ENCODE results near the gene C2orf92. TPM values are rescaled to one million over a fixed set of nuclear protein-coding genes. Genes with fewer than 3 reads are reported as not detected.

Gene C2orf92
- total RNA-seq, 1 donor = 2.5 TPM

GRCh38 chr2:97673915-97674283 is 4.4 kb downstream of the C2orf92 start:
- H2AFZ ChIP-seq (ENCODE audit: low read length) = no peak overlapping the region
- H3K79me2 ChIP-seq (ENCODE audit: insufficient read depth, low read length) = no peaks in the 10 kb centered on the region
- no peaks in the 10 kb centered on the region for H3K4me1 ChIP-seq (ENCODE audit: insufficient read depth, low read length)
- no peaks in the 10 kb centered on the region for H3K9me3 ChIP-seq (ENCODE audit: low read depth, low read length)
- TF ChIP-seq, protein P1, sequence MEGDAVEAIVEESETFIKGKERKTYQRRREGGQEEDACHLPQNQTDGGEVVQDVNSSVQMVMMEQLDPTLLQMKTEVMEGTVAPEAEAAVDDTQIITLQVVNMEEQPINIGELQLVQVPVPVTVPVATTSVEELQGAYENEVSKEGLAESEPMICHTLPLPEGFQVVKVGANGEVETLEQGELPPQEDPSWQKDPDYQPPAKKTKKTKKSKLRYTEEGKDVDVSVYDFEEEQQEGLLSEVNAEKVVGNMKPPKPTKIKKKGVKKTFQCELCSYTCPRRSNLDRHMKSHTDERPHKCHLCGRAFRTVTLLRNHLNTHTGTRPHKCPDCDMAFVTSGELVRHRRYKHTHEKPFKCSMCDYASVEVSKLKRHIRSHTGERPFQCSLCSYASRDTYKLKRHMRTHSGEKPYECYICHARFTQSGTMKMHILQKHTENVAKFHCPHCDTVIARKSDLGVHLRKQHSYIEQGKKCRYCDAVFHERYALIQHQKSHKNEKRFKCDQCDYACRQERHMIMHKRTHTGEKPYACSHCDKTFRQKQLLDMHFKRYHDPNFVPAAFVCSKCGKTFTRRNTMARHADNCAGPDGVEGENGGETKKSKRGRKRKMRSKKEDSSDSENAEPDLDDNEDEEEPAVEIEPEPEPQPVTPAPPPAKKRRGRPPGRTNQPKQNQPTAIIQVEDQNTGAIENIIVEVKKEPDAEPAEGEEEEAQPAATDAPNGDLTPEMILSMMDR (IDR thresholded peaks at IDR 0.05; ENCODE audit: extremely low read depth, low read depth, low read length) = no peak
- H4K20me1 ChIP-seq (ENCODE audit: insufficient read depth, low read length) = no peaks in the 10 kb centered on the region
- no peaks in the 10 kb centered on the region for H3K27me3 ChIP-seq (ENCODE audit: insufficient read depth, low read length)
- no peak overlapping the region for H3K27ac ChIP-seq (ENCODE audit: low read depth, low read length)
- no peak overlapping the region for H3K4me3 ChIP-seq (ENCODE audit: insufficient read depth, low read length)
- H3K4me2 ChIP-seq (ENCODE audit: insufficient read depth, low read length) = no peak overlapping the region
- no peak for DNase-seq (ENCODE audit: insufficient read length, low spot score, missing footprints)
- no peaks in the 10 kb centered on the region for H3K36me3 ChIP-seq (ENCODE audit: insufficient read depth, low read length)

DNA sequence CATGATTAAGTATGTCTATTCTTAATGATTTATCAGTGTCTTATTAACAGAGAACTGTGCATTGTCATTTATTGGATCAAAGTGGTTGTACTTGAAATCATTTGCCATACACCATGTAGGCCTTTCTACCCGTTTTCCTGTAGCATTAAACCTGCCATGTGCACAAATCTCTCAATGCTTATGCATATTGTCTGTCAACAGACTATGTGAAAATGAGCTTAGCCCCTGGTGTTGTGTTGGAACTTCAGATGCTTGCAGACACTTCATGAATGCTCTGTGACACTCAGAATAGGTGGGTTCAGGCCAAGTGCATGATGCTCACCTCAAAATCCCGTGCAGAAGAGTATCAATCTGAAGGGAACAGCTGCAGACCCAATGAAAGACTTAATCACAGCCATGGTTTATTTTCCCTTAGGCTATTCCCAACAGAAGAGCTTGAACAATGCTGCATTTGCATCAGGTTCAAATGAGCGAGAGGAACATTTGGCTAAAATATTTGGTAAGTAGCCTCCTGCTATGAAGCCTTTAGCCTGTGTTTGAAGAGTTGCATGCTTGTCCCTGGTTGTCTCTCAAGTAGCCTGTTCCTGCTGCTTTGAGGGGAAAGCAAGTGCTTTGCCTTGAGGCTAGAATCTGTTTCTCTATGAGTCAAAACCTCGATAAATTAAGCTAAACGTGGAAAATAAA is 6.1 kb downstream of the C2orf92 start:
- no peaks in the 10 kb centered on the region for H3K36me3 ChIP-seq (ENCODE audit: insufficient read depth, low read length)
- no peaks in the 10 kb centered on the region for H3K9me3 ChIP-seq (ENCODE audit: low read depth, low read length)
- no peaks in the 10 kb centered on the region for H4K20me1 ChIP-seq (ENCODE audit: insufficient read depth, low read length)
- no peak for DNase-seq (ENCODE audit: insufficient read length, low spot score, missing footprints)
- no peak overlapping the region for H3K4me2 ChIP-seq (ENCODE audit: insufficient read depth, low read length)
- H3K4me3 ChIP-seq (ENCODE audit: insufficient read depth, low read length) = no peak overlapping the region
- no peak overlapping the region for H2AFZ ChIP-seq (ENCODE audit: low read length)
- no peak overlapping the region for H3K27ac ChIP-seq (ENCODE audit: low read depth, low read length)
- H3K79me2 ChIP-seq (ENCODE audit: insufficient read depth, low read length) = no peaks in the 10 kb centered on the region
- H3K4me1 ChIP-seq (ENCODE audit: insufficient read depth, low read length) = no peaks in the 10 kb centered on the region
- no peaks in the 10 kb centered on the region for H3K27me3 ChIP-seq (ENCODE audit: insufficient read depth, low read length)
- TF ChIP-seq, protein P1 (IDR thresholded peaks at IDR 0.05; ENCODE audit: extremely low read depth, low read depth, low read length) = no peak

- Histone ChIP-seq H3K36me3 (ENCODE audit: insufficient read depth, low read length) (no peaks in the 10 kb centered on the region), H4K20me1 (ENCODE audit: insufficient read depth, low read length) (no peaks in the 10 kb centered on the region), H3K4me2 (ENCODE audit: insufficient read depth, low read length) (no peak overlapping the region), H3K9me3 (ENCODE audit: low read depth, low read length) (no peaks in the 10 kb centered on the region), H3K4me1 (ENCODE audit: insufficient read depth, low read length) (no peaks in the 10 kb centered on the region), H3K27ac (ENCODE audit: low read depth, low read length) (no peak overlapping the region), H3K4me3 (ENCODE audit: insufficient read depth, low read length) (no peak overlapping the region), H3K27me3 (ENCODE audit: insufficient read depth, low read length) (no peaks in the 10 kb centered on the region), H3K79me2 (ENCODE audit: insufficient read depth, low read length) (no peaks in the 10 kb centered on the region), H2AFZ (ENCODE audit: low read length) (no peak overlapping the region)
- DNase-seq (ENCODE audit: insufficient read length, low spot score, missing footprints) = no peak
- TF ChIP-seq, protein P1 (IDR thresholded peaks at IDR 0.05; ENCODE audit: extremely low read depth, low read depth, low read length) = no peak
Measured at GRCh38 chr2:97676620-97677019, 7.1 kb downstream of the C2orf92 start.

DNA sequence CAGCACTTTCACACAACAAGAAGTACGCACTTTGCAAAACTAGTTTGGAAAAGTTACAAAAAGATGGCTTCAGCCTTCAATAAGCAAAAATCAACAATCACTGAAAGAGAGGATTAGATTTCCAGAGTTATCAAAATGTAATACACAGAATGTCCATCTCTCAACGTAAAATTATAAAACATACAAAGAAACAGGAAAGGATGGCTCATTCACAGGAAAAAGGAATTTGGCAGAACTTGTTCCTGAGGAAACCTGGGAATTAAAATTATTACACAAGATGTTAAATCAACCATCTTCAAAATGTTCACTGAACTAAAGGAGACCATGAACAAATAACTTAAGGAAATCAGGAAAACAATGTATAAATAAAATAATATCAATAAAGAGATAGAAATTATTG is 8.0 kb downstream of the C2orf92 start:
- Histone ChIP-seq H3K79me2 (ENCODE audit: insufficient read depth, low read length) (no peaks in the 10 kb centered on the region), H2AFZ (ENCODE audit: low read length) (no peak overlapping the region), H3K9me3 (ENCODE audit: low read depth, low read length) (no peaks in the 10 kb centered on the region), H3K36me3 (ENCODE audit: insufficient read depth, low read length) (no peaks in the 10 kb centered on the region), H4K20me1 (ENCODE audit: insufficient read depth, low read length) (no peaks in the 10 kb centered on the region), H3K27ac (ENCODE audit: low read depth, low read length) (no peak overlapping the region), H3K4me2 (ENCODE audit: insufficient read depth, low read length) (no peak overlapping the region), H3K27me3 (ENCODE audit: insufficient read depth, low read length) (no peaks in the 10 kb centered on the region), H3K4me1 (ENCODE audit: insufficient read depth, low read length) (no peaks in the 10 kb centered on the region), H3K4me3 (ENCODE audit: insufficient read depth, low read length) (no peak overlapping the region)
- no peak for DNase-seq (ENCODE audit: insufficient read length, low spot score, missing footprints)
- TF ChIP-seq, protein P1 (IDR thresholded peaks at IDR 0.05; ENCODE audit: extremely low read depth, low read depth, low read length) = no peak
